Tibial artery (tissue), 4 donors: ENCODE measurements around the gene ANXA3.

Experiments
- DNase-seq, 2 donors: peaks; one replicate each; pipeline ENCODE4 v3.0.0-alpha.2; 2019
- H3K27ac ChIP-seq, 2 donors: fragments of 200-600 bp; sonication (generic) in 1 of 2; 1 replicate in 1 of 2; 2 replicates in 1 of 2; pipeline ENCODE4 v1.5.1; 2018 to 2019; ENCODE audit warnings: mild to moderate bottlenecking in 1 of 2
- H3K27me3 ChIP-seq, 2 donors: fragments of 200-600 bp; sonication (generic) in 1 of 2; one replicate each; pipeline versions ENCODE4 v1.5.1 to v1.6.0; 2016 to 2019
- H3K36me3 ChIP-seq, 3 donors: fragments of 200-600 bp; sonication (generic) in 2 of 3; one replicate each; pipeline ENCODE4 v1.5.1; 2016 to 2019; ENCODE audit warnings: mild to moderate bottlenecking in 2 of 3
- H3K4me1 ChIP-seq, 4 donors: fragments of 200-600 bp; sonication (generic) in 2 of 4; 1 replicate in 3 of 4; 2 replicates in 1 of 4; pipeline ENCODE4 v1.5.1; 2016 to 2019
- H3K4me3 ChIP-seq, 2 donors: fragments of 200-600 bp; sonication (generic) in 1 of 2; 1 replicate in 1 of 2; 2 replicates in 1 of 2; pipeline ENCODE4 v1.5.1; 2018 to 2019; ENCODE audit warnings: mild to moderate bottlenecking in 2 of 2
- H3K9me3 ChIP-seq, 3 donors: fragments of 200-600 bp; sonication (generic) in 1 of 3; one replicate each; pipeline ENCODE4 v1.5.1; 2016 to 2019
- intact Hi-C: fragments of 100-400 bp; cut with DNase I; formaldehyde crosslinking; loops from one replicate; pipeline ENCODE4 v1.15.0; 2023; ENCODE audit warnings: low total_unique reads
- TF ChIP-seq, protein P1 (sequence below), 2 experiments: fragments of 200-600 bp in 1 of 2; fragments of 450-650 bp in 1 of 2; IDR thresholded peaks; one replicate each; pipeline ENCODE4 v1.5.1; 2017 to 2019; ENCODE audit warnings: antibody characterized with exemption in 2 of 2, mild to moderate bottlenecking in 1 of 2, moderate library complexity in 1 of 2

Gene ANXA3

DNA sequence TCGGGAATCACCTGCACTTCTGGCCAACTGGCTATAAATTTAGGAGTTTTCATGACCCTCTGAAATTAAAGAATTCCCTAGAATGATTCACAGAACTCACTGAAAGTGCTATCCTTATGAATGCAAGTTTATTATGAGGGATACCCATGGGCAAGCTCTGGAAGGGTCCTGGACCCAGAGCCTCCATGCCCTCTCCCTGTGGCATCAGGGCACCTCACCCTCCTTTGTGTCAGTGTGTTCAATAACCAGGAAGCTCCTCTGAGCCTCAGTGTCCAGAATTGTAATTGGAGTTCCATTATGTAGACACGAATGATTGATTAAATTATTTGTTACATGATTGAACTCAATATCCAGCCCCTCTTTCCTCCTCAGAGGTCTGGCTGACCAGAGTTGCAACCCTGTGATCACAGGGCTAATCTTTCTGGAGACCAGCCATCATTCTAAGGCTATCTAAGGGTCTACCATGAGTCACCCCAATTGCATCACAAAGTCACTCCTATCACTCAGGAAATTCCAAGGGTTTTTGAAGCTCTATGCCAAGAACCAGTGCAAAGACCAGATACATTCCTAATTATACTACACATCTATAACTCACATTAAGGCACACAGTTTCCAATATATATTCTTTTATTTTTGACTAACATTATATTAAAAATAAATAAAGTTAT lies 8.9 kb downstream of the ANXA3 start:
- intact Hi-C loops = no loop called here
- Histone ChIP-seq H3K27ac (no peak overlapping the region), H3K27me3 (no peaks in the 10 kb centered on the region), H3K4me3 (no peak overlapping the region), H3K36me3 (no peaks in the 10 kb centered on the region), H3K9me3 (no peaks in the 10 kb centered on the region), H3K4me1 (peaks cover 0 to 11% (median 4%) of the 10 kb centered on the region in 4 donors)
- TF ChIP-seq, protein P1, sequence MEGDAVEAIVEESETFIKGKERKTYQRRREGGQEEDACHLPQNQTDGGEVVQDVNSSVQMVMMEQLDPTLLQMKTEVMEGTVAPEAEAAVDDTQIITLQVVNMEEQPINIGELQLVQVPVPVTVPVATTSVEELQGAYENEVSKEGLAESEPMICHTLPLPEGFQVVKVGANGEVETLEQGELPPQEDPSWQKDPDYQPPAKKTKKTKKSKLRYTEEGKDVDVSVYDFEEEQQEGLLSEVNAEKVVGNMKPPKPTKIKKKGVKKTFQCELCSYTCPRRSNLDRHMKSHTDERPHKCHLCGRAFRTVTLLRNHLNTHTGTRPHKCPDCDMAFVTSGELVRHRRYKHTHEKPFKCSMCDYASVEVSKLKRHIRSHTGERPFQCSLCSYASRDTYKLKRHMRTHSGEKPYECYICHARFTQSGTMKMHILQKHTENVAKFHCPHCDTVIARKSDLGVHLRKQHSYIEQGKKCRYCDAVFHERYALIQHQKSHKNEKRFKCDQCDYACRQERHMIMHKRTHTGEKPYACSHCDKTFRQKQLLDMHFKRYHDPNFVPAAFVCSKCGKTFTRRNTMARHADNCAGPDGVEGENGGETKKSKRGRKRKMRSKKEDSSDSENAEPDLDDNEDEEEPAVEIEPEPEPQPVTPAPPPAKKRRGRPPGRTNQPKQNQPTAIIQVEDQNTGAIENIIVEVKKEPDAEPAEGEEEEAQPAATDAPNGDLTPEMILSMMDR (IDR thresholded peaks at IDR 0.05) = no peak
- no peak for DNase-seq

DNA sequence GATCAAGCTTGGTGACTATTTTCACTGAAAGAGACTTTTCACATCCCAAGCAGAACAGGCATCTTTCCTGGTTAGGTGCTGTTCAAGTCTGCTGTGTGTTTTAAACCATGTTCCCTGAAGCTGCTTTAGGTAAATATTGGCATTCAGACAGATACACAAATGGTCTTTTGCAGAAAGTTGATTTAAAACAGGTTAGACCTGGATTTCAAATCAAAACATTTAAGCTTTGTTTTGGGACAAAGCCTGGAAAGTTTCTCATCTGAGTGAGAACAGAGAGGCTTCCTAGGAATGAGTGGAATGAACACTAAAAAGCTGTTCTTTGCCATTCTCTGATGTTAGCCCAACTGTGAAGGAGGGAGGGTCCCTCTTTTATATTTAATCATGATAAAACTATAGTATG lies 10.1 kb downstream of the ANXA3 start:
- H3K27me3 ChIP-seq = no peaks in the 10 kb centered on the region
- H3K4me3 ChIP-seq = no peak overlapping the region
- H3K9me3 ChIP-seq = no peaks in the 10 kb centered on the region
- TF ChIP-seq, protein P1 (IDR thresholded peaks at IDR 0.05) = no peak
- peaks cover 0 to 11% (median 4%) of the 10 kb centered on the region in 4 donors for H3K4me1 ChIP-seq
- no peak overlapping the region for H3K27ac ChIP-seq
- no peaks in the 10 kb centered on the region for H3K36me3 ChIP-seq
- no peak for DNase-seq
- intact Hi-C loops = no loop called here

DNA sequence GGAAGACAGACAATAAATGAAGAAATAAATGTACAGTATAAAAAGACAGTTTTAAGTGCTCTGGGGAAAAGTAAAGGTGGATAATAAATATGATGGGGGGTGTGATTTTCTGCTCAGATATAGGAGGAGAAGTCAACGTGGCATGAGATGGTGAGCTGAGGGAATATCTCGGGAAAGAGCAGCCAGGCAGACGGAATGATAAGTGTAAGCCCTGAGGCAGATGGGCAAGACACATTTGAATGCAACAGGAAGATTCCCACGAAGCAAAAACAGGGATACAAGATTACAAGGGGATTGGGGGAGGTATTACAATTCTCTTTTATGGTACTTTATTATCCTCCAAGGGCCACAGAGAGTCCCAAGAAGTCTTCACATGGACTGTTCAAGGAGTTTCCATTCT lies 11.1 kb downstream of the ANXA3 start:
- no peak for DNase-seq
- Histone ChIP-seq H3K36me3 (no peaks in the 10 kb centered on the region), H3K4me1 (peaks cover 0 to 11% (median 4%) of the 10 kb centered on the region in 4 donors), H3K27ac (no peak overlapping the region), H3K4me3 (no peak overlapping the region), H3K27me3 (no peaks in the 10 kb centered on the region), H3K9me3 (no peaks in the 10 kb centered on the region)
- intact Hi-C loops = no loop called here
- TF ChIP-seq, protein P1 (IDR thresholded peaks at IDR 0.05) = no peak

DNA sequence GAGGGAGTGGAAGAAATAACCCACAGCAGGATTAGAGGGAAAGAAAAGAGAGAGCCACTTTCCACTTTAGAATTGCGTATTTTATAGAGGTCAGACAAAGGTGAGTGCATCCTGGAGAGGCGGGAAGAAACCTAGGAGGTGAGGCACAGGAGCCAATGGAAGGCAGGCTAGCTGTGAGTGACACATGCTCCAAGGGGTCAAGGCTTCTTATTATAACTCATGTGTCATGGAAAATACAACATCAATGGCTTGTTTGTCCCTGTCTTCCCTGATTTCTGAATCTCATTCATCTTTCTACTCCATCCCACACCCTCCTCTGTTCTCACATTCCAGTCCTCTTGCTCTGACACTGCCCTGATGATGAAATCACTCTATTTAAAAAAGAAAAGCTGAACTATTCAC lies 14.4 kb downstream of the ANXA3 start:
- no peaks in the 10 kb centered on the region for H3K9me3 ChIP-seq
- H3K4me3 ChIP-seq = no peak overlapping the region
- peaks cover 0 to 22% (median 14%) of the 10 kb centered on the region in 4 donors for H3K4me1 ChIP-seq
- intact Hi-C loops = no loop called here
- TF ChIP-seq, protein P1 (IDR thresholded peaks at IDR 0.05) = no peak
- DNase-seq = no peak
- H3K27me3 ChIP-seq = no peaks in the 10 kb centered on the region
- H3K36me3 ChIP-seq = no peaks in the 10 kb centered on the region
- no peak overlapping the region for H3K27ac ChIP-seq

DNA sequence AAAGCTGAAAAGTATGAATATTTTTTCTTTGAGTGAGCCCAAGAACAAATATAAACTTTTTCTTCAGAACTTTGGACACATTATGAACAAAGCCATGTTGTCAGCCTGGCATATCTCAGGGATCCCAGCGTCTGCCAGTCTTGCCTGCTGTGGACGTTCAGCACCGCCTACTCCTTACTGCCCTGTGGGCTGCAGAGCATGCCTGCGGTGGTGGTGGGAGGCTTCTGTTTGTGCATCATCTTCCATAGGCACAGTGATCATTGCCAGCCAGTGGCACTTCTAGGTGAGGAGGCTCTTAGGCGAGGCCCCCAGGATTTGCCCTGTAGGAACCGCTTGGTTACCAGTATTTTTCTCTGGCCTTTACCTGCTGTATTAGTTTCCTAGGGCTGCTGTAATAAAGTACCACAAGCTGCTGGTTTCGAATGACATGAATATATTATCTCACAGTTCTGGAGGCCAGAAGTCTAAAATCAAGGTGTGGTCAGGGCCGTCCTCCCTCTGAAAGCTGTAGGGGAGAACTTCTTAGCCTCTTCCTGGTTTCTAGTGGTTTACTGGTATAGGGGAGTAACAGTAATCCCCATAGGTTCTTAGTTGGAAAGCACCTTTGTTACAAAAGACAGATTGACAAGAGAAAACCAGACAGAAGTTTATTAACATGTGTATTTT lies 15.4 kb downstream of the ANXA3 start:
- no peak overlapping the region for H3K27ac ChIP-seq

More for the DNA sequence above, 15.4 kb downstream of the ANXA3 start:
- no peaks in the 10 kb centered on the region for H3K9me3 ChIP-seq
- intact Hi-C loops = no loop called here
- TF ChIP-seq, protein P1 (IDR thresholded peaks at IDR 0.05) = no peak
- no peaks in the 10 kb centered on the region for H3K27me3 ChIP-seq
- H3K36me3 ChIP-seq = no peaks in the 10 kb centered on the region
- no peak overlapping the region for H3K4me3 ChIP-seq
- peaks cover 0 to 17% (median 10%) of the 10 kb centered on the region in 4 donors for H3K4me1 ChIP-seq
- no peak for DNase-seq
